D341Med (cell line): ENCODE results near the gene HHIPL1.
"Not testable (repeated sequence)": the region's sequence is repeated elsewhere in the genome, so short reads cannot be mapped to it uniquely, and the experiment has no call there.

Source experiments
- DNase-seq: peaks from one replicate; pipeline ENCODE4 v3.0.0; 2012; ENCODE audit warnings: low spot score

HHIPL1 gene

GRCh38 chr14:99635116-99635515 is 9.8 kb upstream of the HHIPL1 start:
- DNase-seq: no peak

- DNase-seq: no peak
Observed at GRCh38 chr14:99636487-99636886, 8.4 kb upstream of the HHIPL1 start.

- DNase-seq: no peak
Observed at GRCh38 chr14:99637624-99638023, 7.3 kb upstream of the HHIPL1 start.

DNA sequence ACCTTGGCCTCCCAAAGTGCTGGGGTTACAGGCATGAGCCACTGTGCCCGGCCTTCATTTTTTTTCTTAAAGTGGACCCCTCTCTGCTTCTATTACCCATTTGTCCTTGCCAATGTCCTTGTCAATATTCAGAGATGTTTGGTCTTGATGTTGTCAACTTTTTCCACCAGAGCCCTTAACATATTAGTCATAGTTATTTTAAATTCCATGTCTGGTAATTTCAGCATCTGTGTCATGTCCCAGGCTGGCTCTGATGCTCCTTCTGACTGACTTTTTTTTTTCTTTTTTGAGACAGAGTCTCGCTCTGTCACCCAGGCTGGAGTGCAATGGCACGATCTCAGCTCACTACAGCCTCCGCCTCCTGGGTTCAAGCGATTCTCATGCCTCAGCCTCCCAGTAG is 2.2 kb upstream of the HHIPL1 start:
- not testable (repeated sequence) for DNase-seq

GRCh38 chr14:99643343-99643742 is 1.6 kb upstream of the HHIPL1 start:
- DNase-seq: no peak

DNA sequence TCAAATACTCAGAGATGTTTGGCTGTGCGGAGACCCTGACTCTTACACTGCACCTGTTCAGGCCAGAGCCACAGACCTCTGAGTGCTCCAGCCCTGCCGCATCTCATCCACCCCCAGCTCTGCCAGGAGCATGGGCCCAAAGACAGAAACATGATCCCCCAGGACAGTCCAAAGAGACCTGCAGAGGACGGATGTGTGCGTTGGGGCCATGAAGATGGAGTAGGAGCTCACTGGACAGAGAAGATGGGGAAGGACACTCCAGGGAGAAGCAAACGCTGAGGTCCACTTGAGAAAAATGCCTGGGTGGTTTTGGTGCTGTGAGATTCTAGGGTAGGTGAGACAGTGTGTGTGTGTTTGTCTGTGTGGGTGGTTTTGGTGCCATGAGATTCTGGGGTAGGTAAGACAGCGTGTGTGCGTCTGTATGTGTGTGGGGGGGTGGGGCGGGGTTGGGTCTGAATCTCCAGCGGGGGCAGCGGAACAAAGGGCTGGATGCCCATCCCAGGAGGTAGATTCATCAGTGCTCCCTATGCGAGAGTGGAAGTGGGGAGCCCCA is 818 bp upstream of the HHIPL1 start:
- DNase-seq: no peak

DNA sequence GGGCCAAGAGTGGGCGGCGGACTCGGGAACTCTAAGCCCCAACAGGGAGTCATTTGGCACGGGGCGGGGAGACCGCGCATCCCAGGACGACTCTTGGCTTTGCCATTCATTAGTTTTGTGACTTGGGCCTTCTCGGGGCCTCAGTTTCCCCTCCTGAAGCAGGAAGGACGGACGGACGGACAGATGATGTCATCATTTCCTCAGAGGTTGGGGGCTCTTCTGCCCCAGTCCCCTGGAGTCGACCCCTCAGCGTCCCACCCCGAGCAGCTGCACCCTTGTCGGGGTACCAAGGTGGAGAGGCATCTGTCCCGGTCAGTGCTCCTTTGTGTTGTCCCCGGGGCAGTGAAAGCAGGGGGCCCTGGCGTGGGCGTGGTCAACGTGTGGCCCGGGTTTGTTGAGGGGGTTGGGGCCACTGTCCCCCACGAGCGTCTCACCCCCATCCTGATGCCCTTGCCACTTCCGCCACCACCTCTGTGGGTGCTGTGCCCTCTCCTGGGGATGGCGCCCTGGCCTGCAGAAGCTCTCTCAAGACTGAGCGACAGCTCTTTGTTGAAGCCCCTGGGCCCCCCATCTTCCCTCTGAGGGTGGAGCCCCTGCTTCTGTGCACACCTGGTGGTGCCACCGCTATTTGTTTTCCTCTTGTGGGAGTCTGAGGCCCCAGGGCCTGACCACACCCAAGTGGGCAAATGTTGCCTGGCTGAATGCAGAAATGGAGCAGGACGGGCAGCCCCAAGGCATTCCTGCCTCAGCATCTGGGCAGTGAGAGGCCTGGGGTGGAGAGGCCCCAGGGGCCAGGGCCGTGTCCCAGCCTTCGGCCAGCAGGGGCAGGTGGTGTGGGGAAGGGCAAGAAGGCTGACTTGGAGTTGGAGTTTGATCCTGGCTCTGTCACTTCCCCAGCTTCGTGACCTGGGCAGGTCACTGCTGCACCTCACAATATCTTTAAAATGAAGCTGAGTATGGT is 896 bp downstream of the HHIPL1 start:
- DNase-seq: no peak

DNA sequence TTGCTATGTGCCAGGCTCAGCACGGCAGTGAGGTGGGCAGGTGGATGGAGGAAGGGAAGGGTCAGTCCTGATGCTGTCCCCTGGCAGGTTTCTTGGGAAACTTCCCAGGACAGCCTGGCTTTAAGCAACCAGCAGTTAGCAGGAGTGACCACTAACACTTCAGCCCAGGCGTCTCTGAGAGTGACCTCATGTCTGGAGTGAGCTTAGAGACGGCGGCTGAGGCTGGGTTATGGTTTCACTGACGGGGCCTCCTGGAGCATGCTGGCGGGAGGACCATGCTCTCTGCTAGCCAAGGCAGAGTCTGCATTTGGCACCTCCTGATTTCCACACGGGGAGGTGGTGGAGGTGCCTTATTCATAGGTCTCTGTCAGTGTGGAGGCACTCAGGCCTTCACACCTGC is 2.5 kb downstream of the HHIPL1 start:
- no peak for DNase-seq

DNA sequence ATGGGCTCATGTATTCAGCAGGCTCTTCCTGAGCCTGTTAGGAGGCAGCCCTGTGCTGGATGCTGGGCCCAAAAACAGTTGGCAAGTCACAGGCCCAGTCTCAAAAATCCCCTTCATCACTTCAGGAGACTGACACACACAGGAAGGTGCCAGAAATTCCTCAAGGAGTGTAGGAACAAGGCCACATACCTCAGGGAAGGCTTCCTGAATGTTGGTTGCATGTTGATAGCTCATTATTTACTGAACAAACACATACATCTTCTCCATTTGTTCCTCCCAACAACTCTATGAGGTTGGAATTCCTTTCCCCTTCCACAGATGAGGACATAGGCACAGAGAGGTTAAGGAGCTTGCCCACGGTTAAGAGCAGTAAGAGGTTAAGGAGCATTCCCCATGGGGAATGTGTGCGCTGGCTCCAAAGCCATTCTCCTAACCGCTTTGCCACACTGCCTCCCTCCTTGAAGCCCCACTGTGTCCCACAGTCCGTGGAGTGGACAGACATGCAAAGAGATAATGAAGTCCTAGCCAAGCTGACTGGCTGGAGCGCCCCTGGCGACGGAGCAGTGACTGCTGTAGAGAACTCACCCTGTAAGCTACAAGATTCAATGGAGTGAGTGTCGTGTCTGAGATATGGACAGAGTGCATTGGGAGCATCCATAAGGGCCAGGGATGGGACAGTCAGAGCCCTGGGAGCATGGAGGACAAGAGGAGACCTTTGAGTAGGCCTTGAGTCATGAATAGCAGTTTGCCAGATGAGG is 3.3 kb downstream of the HHIPL1 start:
- no peak for DNase-seq

DNA sequence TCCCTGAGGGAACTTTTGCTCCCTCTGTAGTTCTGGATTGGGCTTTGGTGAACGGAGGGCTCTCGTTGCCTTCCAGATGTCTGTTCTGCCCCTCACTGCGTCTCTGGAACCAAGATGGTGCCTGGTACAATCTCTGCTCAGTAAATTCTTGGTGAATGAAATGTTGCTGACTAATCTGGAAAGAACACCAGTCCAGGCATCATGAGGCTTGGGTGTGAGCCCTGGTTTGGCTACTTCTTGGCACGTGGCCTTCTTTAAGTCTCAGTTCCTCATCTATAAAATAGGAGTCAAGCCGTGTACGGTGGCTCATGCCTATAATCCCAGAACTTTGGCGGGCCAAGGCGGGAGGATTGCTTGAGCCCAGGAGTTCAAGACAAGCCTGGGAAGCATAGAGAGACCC is 4.3 kb downstream of the HHIPL1 start:
- DNase-seq: no peak

DNA sequence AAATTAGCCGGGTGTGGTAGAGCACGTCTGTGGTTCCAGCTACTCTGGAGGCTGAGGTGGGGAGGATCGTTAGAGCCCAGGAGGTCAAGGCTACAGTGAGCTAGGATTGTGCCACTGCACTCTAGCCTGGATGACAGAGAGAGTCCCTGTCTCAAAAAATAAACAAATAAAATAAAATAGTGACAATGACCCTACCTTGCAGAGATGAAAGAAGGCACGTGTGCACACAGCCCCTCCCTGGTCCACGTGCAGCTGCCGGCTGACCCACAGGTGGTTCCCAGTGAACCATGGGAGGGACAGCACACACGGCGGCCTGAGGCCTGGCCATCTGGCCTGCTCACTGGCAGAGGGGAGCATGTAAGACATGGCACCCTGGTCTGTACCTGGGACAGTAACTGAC is 4.7 kb downstream of the HHIPL1 start:
- DNase-seq: no peak

- no peak for DNase-seq
Observed at GRCh38 chr14:99650189-99650588, 5.3 kb downstream of the HHIPL1 start.

GRCh38 chr14:99651953-99652746 is 7.2 kb downstream of the HHIPL1 start:
- DNase-seq: no peak

- peak; percentile 82 for DNase-seq
Observed at GRCh38 chr14:99654235-99654985, 9.5 kb downstream of the HHIPL1 start.

DNA sequence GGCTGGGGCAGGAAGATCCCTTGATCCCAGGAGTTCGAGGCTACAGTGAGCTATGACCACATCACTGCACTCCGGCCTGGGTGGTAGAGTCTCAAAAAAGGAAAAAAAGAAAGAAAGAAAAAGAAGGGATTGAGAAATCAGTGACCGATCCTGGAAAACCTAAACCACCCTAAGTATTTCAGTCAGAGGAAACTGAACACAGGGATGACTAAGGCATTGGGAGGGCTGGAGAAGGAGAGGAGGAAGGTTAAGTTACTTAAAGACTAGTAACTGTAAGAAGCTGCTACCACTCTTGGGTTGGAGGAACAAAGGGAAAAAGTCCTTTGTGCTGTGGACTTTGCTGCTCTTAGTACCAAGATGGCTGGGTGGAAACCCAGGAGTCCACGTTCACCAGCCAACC is 10.6 kb downstream of the HHIPL1 start:
- DNase-seq: no peak

DNA sequence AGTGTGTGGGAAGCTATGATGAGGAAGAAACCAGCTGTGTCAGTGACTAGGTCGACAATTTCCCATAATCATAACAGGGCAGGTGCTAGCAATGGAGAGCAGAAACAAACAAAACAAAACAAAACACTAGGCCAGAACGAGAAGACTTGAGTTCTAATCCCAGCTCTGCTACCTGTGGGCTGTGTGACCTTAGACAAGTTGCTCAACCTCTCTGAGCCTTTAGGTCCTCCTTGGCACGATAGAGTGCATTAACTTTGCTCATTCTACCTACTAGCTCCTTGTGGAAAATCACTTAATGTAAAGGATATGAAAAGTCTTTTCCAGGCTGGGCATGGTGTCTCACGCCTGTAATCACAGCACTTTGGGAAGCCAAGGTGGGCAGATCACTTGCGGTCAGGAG is 11.2 kb downstream of the HHIPL1 start:
- DNase-seq: no peak

- DNase-seq: no peak
Observed at GRCh38 chr14:99657645-99658155, 12.8 kb downstream of the HHIPL1 start.

GRCh38 chr14:99658218-99658845 is 13.4 kb downstream of the HHIPL1 start:
- DNase-seq: no peak

- no peak for DNase-seq
Observed at GRCh38 chr14:99659333-99659741, 14.4 kb downstream of the HHIPL1 start.

GRCh38 chr14:99660006-99660566 is 15.2 kb downstream of the HHIPL1 start:
- no peak for DNase-seq
